Breast epithelium (tissue), 4 donors: ENCODE measurements around the gene SLC38A11. TPM values are rescaled to one million over a fixed set of nuclear protein-coding genes. Genes with fewer than 3 reads are reported as not detected.

ENCODE experiments used
- DNase-seq, 2 donors: peaks; one replicate each; pipeline ENCODE4 v3.0.0-alpha.2; 2019; ENCODE audit warnings: low spot score in 2 of 2
- H3K27ac ChIP-seq, 2 donors: fragments of 200-600 bp; sonication (generic) in 1 of 2; one replicate each; pipeline ENCODE4 v1.5.1; 2016 to 2019; ENCODE audit warnings: mild to moderate bottlenecking in 1 of 2
- H3K27me3 ChIP-seq, 2 donors: fragments of 200-600 bp; sonication (generic) in 1 of 2; one replicate each; pipeline versions ENCODE4 v1.5.1 to v1.6.0; 2017 to 2019; ENCODE audit warnings: control low read depth in 1 of 2, mild to moderate bottlenecking in 1 of 2
- H3K36me3 ChIP-seq: fragments of 200-600 bp; one replicate; pipeline ENCODE4 v1.5.1; 2019
- H3K4me1 ChIP-seq, 2 donors: fragments of 200-600 bp; sonication (generic); one replicate each; pipeline ENCODE4 v1.5.1; 2016 to 2019; ENCODE audit warnings: control low read depth in 1 of 2
- H3K4me3 ChIP-seq, 3 donors: fragments of 200-600 bp; sonication (generic); 1 replicate in 2 of 3; 2 replicates in 1 of 3; pipeline ENCODE4 v1.5.1; 2016 to 2019; ENCODE audit warnings: mild to moderate bottlenecking in 3 of 3, moderate library complexity in 2 of 3
- H3K9me3 ChIP-seq, 2 donors: fragments of 200-600 bp; sonication (generic) in 1 of 2; one replicate each; pipeline ENCODE4 v1.5.1; 2016 to 2019; ENCODE audit warnings: control low read depth in 1 of 2
- POLR2A ChIP-seq: fragments of 450-650 bp; IDR thresholded peaks from one replicate; pipeline ENCODE4 v1.6.1; 2016; ENCODE audit warnings: antibody characterized with exemption, mild to moderate bottlenecking, moderate library complexity
- POLR2AphosphoS5 ChIP-seq, 3 donors: sonication (generic); formaldehyde crosslinking; IDR thresholded peaks; one replicate each; pipeline ENCODE4 v1.6.1; 2017; ENCODE audit warnings: antibody characterized with exemption in 3 of 3
- intact Hi-C: fragments of 100-400 bp; cut with DNase I; formaldehyde crosslinking; loops from one replicate; pipeline ENCODE4 v1.15.1; 2023; ENCODE audit warnings: low total_unique reads
- total RNA-seq, 3 donors: library from RNA; depleted of rRNA; stranded (reverse); fragments of >200 nt; gene quantifications; one replicate each; pipeline ENCODE4 v1.1.0, GENCODE V29; 2016
- TF ChIP-seq, protein P1 (sequence below), 3 donors: fragments of 450-650 bp; IDR thresholded peaks; one replicate each; pipeline ENCODE4 v1.5.1; 2016 to 2017; ENCODE audit warnings: antibody characterized with exemption in 3 of 3, mild to moderate bottlenecking in 3 of 3, moderate library complexity in 3 of 3

Gene SLC38A11
- total RNA-seq, 3 donors from 2014 or later = 2.2 to 6.7 TPM; not detected in 1

DNA sequence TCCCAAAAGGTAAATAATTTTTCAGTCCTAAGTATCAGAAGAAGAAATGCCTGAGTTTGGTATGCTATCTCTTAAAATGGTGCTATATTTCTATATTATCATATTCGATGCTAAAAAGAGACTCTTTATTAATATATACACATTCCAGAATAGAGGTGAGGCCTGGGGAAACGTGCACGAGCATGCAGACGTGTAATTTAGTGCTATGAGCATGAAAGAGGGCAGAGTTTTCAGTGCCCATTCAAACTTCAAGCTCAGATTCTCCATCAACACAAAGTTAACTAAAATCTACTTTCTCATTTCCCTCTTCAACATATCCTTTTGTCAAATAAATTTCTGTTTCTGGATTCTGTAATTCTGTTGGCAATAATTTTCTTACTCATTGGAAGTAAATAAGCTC lies 108.0 kb downstream of the SLC38A11 start:
- Histone ChIP-seq H3K36me3 (no peaks in the 10 kb centered on the region), H3K9me3 (no peaks in the 10 kb centered on the region), H3K27me3 (no peaks in the 10 kb centered on the region), H3K4me1 (peaks cover 0 to 4% of the 10 kb centered on the region in 2 donors), H3K4me3 (no peak overlapping the region), H3K27ac (no peak overlapping the region)
- no peak for TF ChIP-seq POLR2A
- no peak for TF ChIP-seq POLR2AphosphoS5 (IDR thresholded peaks at IDR 0.05)
- TF ChIP-seq, protein P1, sequence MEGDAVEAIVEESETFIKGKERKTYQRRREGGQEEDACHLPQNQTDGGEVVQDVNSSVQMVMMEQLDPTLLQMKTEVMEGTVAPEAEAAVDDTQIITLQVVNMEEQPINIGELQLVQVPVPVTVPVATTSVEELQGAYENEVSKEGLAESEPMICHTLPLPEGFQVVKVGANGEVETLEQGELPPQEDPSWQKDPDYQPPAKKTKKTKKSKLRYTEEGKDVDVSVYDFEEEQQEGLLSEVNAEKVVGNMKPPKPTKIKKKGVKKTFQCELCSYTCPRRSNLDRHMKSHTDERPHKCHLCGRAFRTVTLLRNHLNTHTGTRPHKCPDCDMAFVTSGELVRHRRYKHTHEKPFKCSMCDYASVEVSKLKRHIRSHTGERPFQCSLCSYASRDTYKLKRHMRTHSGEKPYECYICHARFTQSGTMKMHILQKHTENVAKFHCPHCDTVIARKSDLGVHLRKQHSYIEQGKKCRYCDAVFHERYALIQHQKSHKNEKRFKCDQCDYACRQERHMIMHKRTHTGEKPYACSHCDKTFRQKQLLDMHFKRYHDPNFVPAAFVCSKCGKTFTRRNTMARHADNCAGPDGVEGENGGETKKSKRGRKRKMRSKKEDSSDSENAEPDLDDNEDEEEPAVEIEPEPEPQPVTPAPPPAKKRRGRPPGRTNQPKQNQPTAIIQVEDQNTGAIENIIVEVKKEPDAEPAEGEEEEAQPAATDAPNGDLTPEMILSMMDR (IDR thresholded peaks at IDR 0.05) = no peak
- intact Hi-C loops = no loop called here
- DNase-seq = no peak

DNA sequence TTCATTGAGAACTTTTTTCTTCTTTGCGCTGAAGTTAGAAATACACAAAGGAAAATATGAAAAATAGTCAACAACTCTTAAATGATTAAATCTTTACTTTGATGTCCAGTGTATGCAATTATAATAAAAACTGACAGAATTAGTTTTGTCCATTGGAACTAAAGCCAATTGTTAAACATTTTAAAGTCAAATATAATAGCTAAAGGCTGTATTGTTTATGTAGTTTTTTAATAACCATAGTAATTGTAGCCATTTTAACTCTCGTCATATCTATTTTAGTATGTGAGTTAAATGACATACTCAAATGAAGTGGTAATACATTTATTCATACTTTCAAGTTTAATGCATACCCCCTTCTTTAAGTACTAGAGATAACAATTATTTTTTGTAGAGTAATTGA lies 109.0 kb downstream of the SLC38A11 start:
- no peaks in the 10 kb centered on the region for H3K27me3 ChIP-seq
- no peak for DNase-seq

More for the DNA sequence above, 109.0 kb downstream of the SLC38A11 start:
- H3K4me1 ChIP-seq = peaks cover 0 to 4% of the 10 kb centered on the region in 2 donors
- H3K36me3 ChIP-seq = no peaks in the 10 kb centered on the region
- no peak overlapping the region for H3K4me3 ChIP-seq
- H3K9me3 ChIP-seq = no peaks in the 10 kb centered on the region
- intact Hi-C loops = no loop called here
- no peak for TF ChIP-seq POLR2AphosphoS5 (IDR thresholded peaks at IDR 0.05)
- TF ChIP-seq, protein P1 (IDR thresholded peaks at IDR 0.05) = no peak
- no peak for TF ChIP-seq POLR2A
- no peak overlapping the region for H3K27ac ChIP-seq

Other genes starting within 250 kb of the SLC38A11 start
- 10 to 100 TPM; 43.6 to 92.8 (median 75.8) TPM for gene COBLL1, start 113.7 kb downstream of the SLC38A11 start, total RNA-seq
- 1 to 10 TPM in 2 of 3 donors, under 1 TPM in 1; 0.64 to 5.3 (median 1.6) TPM for gene SCN3A, start 248.5 kb upstream of the SLC38A11 start, total RNA-seq